ENCODE results near the gene SPSB4. TPM values are rescaled to one million over a fixed set of nuclear protein-coding genes. Genes with fewer than 3 reads are reported as not detected.
"Not testable (repeated sequence)": the region's sequence is repeated elsewhere in the genome, so short reads cannot be mapped to it uniquely, and the experiment has no call there.

The SPSB4 gene
- total RNA-seq, 1 experiment from 2014 or later: 0.52 TPM

GRCh38 chr3:141114816-141115460, 63.8 kb downstream of the SPSB4 start:
- DNase-seq (ENCODE audit: low read depth): no peak

GRCh38 chr3:141115789-141116541, 64.8 kb downstream of the SPSB4 start:
- no peak for DNase-seq (ENCODE audit: low read depth)

- DNase-seq (ENCODE audit: low read depth): no peak
Observed at GRCh38 chr3:141116721-141117120, 65.6 kb downstream of the SPSB4 start.

GRCh38 chr3:141117982-141118381, 66.8 kb downstream of the SPSB4 start:
- not testable (repeated sequence) for DNase-seq (ENCODE audit: low read depth)

GRCh38 chr3:141122455-141123030, 71.4 kb downstream of the SPSB4 start:
- DNase-seq (ENCODE audit: low read depth): no peak

- no peak for DNase-seq (ENCODE audit: low read depth)
Observed at GRCh38 chr3:141123677-141124410, 72.7 kb downstream of the SPSB4 start.

- DNase-seq (ENCODE audit: low read depth): no peak
Observed at GRCh38 chr3:141124715-141125114, 73.6 kb downstream of the SPSB4 start.

- DNase-seq (ENCODE audit: low read depth): no peak
Observed at GRCh38 chr3:141125351-141125750, 74.2 kb downstream of the SPSB4 start.

GRCh38 chr3:141126661-141127343, 75.7 kb downstream of the SPSB4 start:
- no peak for DNase-seq (ENCODE audit: low read depth)

GRCh38 chr3:141127344-141128125, 76.4 kb downstream of the SPSB4 start:
- no peak for DNase-seq (ENCODE audit: low read depth)

- DNase-seq (ENCODE audit: low read depth): no peak
Observed at GRCh38 chr3:141128126-141128777, 77.1 kb downstream of the SPSB4 start.

- no peak for DNase-seq (ENCODE audit: low read depth)
Observed at GRCh38 chr3:141129049-141129448, 77.9 kb downstream of the SPSB4 start.

- DNase-seq (ENCODE audit: low read depth): no peak
Observed at GRCh38 chr3:141129541-141130011, 78.4 kb downstream of the SPSB4 start.

- DNase-seq (ENCODE audit: low read depth): no peak
Observed at GRCh38 chr3:141143517-141143916, 92.4 kb downstream of the SPSB4 start.

GRCh38 chr3:141146979-141147470, 95.9 kb downstream of the SPSB4 start:
- no peak for DNase-seq (ENCODE audit: low read depth)

- no peak for DNase-seq (ENCODE audit: low read depth)
Observed at GRCh38 chr3:141147657-141148056, 96.5 kb downstream of the SPSB4 start.

GRCh38 chr3:141148169-141148568, 97.0 kb downstream of the SPSB4 start:
- no peak for DNase-seq (ENCODE audit: low read depth)

- DNase-seq (ENCODE audit: low read depth): no peak
Observed at GRCh38 chr3:141148770-141149169, 97.6 kb downstream of the SPSB4 start.

GRCh38 chr3:141150081-141150830, 99.1 kb downstream of the SPSB4 start:
- no peak for DNase-seq (ENCODE audit: low read depth)

Measured in LHCN-M2 (cell line).